HG03108 (cell line): ENCODE measurements around the gene UBE2L6.
"Not testable (repeated sequence)": the region's sequence is repeated elsewhere in the genome, so short reads cannot be mapped to it uniquely, and the experiment has no call there.

Experiments
- ATAC-seq: cut with Tn5 transposase; IDR thresholded peaks from one replicate; pipeline ENCODE4 v1.9.1; 2021; ENCODE audit warnings: moderate library complexity; ENCODE audit not compliant: unreplicated experiment

The UBE2L6 gene

GRCh38 chr11:57568330-57568766 lies 876 bp upstream of the UBE2L6 start:
- ATAC-seq: peak; percentile 4

DNA sequence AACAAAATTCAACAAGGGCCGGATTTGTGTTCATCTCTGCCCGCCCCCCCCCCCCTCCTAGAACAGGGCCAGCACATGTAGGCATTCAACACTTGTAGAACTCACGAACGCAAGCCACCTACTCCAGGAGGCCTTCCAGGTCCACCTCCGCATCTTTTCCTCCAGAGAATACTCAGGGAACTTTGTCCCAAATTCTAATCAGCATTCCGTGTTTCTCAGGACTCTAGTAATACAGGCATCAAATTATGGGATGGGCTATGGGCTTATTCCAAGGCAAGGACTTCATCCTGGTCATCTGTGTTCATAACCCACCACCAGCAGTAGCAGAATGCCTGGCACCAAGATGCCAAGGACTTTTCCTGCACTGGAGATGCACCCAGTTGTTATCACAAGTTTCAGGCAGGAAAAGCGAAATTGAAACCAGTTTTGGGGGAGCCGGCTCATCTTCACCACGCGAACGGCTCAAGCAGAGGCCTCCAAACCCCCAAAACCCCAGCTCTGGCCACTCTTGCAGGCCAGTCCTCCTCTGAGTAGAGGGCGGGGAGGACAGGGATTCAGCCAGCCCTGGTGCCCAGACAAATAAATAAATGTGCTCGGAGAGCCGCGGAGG lies 462 bp downstream of the UBE2L6 start:
- ATAC-seq: no peak

DNA sequence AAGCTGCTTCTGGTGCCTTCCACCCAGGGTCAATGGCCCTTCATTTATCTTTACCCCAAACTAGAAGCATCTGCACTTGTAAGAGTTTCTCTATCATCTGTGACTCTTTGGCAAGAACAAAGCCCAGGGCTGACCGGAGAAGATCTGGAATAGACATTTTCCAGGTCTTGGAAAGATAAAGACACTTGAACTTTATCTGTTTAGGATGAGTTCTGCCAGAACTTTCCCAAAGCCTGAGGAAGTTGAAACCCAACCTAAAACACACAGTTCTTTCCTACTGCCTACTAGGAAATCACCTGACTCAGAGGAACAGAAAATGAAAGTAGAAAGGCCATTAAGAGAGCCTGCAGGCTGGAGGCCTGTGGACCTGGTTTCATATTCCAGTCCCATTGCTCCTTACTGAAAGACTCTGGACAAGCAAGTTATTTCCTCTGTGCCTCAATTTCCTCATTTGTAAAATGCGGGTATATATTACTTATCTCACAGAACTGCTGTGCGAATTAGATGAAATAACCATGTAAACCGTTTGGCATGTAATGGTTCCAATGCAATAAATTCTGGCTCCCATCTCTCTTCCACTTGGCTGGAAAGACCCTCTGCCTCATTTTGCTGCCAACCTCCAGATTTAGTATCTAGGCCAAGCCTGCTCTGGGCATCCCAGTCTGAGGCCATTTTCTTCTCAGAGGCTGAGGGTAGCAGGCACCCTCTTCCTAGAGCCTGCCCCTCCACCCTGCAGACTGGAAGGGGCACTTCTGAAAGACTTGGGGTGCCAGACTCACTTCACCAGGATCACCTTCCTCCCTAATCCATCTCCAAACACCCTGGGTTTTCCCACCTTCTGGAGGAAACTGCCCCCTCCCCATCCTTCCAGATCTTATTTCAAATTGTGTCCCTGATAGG lies 1.2 kb downstream of the UBE2L6 start:
- peak; percentile 65 for ATAC-seq

- no peak for ATAC-seq
These were observed 4.9 kb downstream of the UBE2L6 start for GRCh38 chr11:57562596-57562995.

DNA sequence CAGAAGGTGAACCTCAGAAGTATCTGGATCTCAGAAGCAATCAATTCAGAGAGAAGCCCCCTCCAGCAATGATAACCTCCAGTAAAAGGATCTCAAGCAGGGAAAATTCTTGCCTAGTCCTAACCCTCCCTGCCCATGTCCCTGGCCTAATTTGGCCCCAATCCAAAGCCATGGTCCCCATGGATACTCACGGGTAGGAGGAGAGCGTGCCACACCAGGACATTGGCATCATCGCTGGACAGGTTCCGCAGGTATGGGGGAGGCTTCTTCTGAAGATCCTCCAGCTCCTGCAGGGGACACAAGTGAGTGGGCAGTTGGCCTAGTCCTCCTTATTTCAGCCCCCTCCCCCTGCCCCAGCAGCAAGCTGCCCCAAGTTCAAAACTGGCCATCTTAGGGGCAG lies 7.3 kb downstream of the UBE2L6 start:
- no peak for ATAC-seq

DNA sequence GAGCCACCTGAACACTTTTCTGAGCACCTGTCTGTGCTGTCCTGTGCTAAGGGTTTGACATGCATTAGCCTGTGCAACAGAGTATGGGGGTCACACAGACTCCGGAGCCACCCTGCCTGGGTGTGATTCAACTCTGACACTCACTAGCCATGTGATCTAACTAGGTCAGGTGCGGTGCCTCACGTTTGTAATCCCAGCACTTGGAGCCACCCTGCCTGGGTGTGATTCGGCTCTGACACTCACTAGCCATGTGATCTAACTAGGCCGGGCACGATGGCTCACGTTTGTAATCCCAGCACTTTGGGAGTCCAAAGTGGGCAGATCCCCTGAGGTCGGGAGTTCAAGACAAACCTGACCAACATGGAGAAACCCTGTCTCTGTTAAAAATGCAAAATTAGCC lies 11.4 kb downstream of the UBE2L6 start:
- no peak for ATAC-seq

GRCh38 chr11:57555393-57555792 lies 12.1 kb downstream of the UBE2L6 start:
- no peak for ATAC-seq

GRCh38 chr11:57552479-57552878 lies 15.0 kb downstream of the UBE2L6 start:
- no peak for ATAC-seq

DNA sequence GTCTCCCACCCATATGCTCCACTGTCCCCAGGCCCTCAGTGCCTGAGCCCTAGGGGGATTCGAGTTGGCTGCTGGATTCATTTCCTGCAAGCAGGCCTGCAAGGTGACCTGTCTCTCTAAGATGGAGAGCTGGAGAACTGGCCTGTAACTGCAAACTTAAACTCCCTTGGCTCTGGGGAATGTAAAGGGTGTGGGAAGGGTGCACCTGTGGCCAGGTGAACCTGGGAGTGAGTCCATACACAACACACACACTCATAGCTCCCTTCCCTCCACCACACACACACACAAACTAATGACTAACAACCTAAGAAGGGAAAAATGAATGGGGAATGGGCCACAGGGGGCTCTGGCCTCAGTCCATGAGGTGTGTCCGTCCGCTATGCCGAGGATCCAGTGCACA lies 15.5 kb downstream of the UBE2L6 start:
- no peak for ATAC-seq

- no peak for ATAC-seq
These were observed 17.5 kb downstream of the UBE2L6 start for GRCh38 chr11:57549983-57550382.

DNA sequence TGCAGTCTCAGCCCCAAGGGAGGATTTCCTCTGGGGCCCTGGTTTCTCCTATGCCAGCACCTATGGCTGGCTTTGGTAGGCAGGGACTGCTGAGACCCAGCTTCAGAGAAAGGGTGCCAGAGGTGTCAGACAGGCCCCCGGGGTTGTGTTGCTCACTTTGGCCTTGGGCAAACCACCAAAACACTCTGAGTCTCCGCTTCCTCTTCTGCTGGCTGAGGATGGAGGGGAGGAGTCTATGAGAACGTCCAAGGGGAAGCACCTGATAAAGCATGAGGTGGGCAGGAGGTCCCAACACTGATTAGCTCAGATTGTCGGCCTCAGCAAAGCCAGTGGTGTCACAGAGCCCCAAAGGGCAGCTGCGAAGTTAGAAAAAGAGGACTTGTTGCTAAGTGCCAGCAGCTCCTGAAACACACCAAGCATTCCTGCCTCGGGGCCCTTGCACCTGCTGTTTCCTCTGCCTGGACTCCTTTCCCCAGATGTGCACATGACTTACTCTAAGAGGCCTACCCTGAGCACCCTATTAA lies 19.6 kb downstream of the UBE2L6 start:
- ATAC-seq: peak; percentile 86

DNA sequence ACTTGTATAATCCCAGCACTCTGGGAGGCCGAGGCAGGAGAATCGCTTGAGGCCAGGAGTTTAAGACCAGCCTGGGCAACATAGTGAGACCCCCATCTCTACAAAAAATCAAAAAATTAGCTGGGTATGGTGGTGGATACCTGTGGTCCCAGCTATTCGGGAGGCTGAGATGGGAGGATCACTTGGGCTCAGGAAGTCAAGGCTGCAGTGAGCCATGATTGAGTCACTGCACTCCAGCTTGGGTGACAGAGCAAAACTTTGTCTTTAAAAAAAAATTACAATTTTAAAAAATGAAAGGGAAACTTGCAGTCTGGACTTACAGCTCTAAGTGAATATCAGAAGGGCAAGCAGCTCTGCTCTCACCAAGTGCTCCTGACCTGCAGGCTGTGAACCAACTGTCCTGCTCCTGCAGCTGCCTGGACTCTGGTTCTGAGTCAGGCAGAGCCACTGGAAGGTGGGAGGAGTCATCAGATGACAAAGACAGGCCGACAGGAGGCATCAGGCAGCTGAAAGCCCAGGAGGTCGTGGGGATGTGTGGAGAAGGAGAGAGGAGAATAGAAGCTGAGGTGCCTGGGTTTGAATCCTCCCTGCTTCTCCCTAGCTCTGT lies 20.5 kb downstream of the UBE2L6 start:
- no peak for ATAC-seq

DNA sequence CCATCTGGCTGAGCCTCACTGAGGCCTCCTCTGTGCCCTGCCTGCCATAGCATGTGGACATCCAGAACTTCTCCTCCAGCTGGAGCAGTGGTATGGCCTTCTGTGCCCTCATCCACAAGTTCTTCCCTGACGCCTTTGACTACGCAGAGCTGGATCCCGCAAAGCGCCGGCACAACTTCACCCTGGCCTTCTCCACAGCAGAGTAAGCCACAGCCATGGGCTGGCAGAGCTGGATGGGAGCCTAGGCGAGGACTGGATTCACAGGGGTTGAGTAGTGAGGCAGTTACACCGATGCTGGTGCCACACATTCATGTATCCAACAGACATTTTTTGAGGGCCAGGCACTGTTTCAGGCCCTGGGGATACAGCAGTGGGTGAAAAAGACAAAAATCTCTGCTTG lies 21.0 kb downstream of the UBE2L6 start:
- ATAC-seq: no peak

- no peak for ATAC-seq
These were observed 21.6 kb downstream of the UBE2L6 start for GRCh38 chr11:57545883-57546282.

GRCh38 chr11:57544566-57544965 lies 22.9 kb downstream of the UBE2L6 start:
- ATAC-seq: no peak

GRCh38 chr11:57543593-57543992 lies 23.9 kb downstream of the UBE2L6 start:
- ATAC-seq: no peak

- ATAC-seq: no peak
These were observed 24.9 kb downstream of the UBE2L6 start for GRCh38 chr11:57542582-57542981.

DNA sequence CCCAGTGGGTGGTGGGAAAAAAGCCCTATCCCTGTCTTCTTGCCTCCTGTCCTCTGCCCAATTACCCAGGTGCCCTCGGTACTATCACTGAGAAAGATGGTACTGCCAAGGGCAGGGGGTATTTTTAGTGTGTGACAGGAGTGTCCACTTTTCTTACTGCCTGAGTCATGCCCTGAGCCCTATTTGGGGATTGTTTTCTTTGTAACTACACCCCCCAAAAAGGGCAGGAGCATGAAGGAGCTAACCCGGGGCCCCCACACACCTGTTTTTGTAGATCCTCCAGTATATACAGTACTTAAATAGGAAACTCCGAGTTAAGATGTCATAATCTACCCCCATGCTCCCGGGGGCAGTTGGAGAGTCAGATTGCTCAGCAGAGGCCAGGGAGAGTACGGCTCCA lies 26.3 kb downstream of the UBE2L6 start:
- ATAC-seq: no peak

- no peak for ATAC-seq
These were observed 28.1 kb downstream of the UBE2L6 start for GRCh38 chr11:57539342-57539741.

DNA sequence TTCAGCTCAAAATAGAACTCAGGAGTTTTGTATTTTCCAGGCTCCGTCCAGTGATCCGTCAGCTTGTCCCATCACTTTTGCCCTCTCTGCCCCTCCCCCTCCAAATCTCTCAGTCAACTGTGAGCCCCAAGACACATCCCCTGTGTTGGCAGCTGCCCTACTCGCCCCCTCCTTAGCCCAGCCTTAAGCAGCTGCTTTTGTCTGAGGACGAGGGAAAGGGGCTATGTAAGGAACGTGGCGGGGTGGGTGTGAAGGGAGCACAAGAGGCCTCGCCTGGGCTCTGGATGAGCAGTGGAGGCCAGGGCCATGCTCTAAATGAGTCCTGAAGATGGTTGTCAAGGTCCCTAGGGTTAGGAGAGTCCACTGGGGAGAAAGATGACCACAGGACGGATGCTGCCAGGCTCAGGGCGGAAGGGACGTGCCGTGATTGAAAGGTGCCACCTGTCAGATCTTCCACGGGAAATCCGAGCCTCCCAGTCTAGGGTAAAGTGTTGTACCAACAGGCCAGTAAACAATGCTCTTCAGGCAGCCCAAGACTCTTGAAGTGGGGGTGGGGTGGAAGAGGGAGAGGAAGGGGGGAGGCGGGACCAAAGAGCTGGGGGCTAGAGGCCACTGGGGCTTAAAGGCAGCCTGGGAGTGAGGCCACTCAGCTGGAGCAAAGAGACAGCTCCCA lies 30.4 kb downstream of the UBE2L6 start, which contains the start of gene SMTNL1:
TSS of gene SMTNL1 (plus strand) at position 649 of the 673 bp plus-strand sequence. CDS start 5,048 bp downstream, outside the sequence.
- ATAC-seq: no peak

DNA sequence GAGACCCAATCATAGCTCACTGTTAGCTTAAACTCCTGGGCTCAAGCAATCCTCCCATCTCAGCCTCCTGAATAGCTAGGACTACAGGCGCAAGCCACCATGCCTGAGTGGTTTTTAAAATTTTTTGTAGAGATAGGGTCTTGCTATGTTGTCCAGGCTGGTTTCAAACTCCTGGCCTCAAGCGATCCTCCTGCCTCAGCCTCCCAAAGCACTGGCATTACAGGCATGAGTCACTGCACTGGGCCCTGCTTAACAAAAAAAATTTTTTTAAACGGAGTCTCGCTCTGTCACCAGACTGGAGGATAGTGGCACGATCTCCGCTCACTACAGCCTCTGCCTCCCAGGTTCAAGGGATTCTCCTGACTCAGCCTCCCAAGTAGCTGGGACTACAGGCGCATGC lies 33.0 kb downstream of the UBE2L6 start:
- not testable (repeated sequence) for ATAC-seq
